Measurements from ENCODE around the gene CLEC19A.
"Not testable (repeated sequence)": the region's sequence is repeated elsewhere in the genome, so short reads cannot be mapped to it uniquely, and the experiment has no call there.

Gene CLEC19A

GRCh38 chr16:19316846-19317245 is 31.3 kb downstream of the CLEC19A start:
- DNase-seq (ENCODE audit: low spot score): no peak
- TF ChIP-seq, protein P1, sequence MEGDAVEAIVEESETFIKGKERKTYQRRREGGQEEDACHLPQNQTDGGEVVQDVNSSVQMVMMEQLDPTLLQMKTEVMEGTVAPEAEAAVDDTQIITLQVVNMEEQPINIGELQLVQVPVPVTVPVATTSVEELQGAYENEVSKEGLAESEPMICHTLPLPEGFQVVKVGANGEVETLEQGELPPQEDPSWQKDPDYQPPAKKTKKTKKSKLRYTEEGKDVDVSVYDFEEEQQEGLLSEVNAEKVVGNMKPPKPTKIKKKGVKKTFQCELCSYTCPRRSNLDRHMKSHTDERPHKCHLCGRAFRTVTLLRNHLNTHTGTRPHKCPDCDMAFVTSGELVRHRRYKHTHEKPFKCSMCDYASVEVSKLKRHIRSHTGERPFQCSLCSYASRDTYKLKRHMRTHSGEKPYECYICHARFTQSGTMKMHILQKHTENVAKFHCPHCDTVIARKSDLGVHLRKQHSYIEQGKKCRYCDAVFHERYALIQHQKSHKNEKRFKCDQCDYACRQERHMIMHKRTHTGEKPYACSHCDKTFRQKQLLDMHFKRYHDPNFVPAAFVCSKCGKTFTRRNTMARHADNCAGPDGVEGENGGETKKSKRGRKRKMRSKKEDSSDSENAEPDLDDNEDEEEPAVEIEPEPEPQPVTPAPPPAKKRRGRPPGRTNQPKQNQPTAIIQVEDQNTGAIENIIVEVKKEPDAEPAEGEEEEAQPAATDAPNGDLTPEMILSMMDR (IDR thresholded peaks at IDR 0.05): no peak
- Histone ChIP-seq H3K4me3 (no peak overlapping the region), H3K27ac (no peak overlapping the region)

GRCh38 chr16:19321186-19321585 is 35.7 kb downstream of the CLEC19A start:
- DNase-seq (ENCODE audit: low spot score); H3K27ac ChIP-seq; H3K4me3 ChIP-seq: not testable (repeated sequence)

- Histone ChIP-seq H3K4me3 (no peak overlapping the region), H3K27ac (no peak overlapping the region)
- DNase-seq (ENCODE audit: low spot score): no peak
- TF ChIP-seq, protein P1 (IDR thresholded peaks at IDR 0.05): no peak
Measured at GRCh38 chr16:19323596-19323995, 38.1 kb downstream of the CLEC19A start.

- Histone ChIP-seq H3K4me3 (no peak overlapping the region), H3K27ac (no peak overlapping the region)
- TF ChIP-seq, protein P1 (IDR thresholded peaks at IDR 0.05): no peak
- no peak for DNase-seq (ENCODE audit: low spot score)
Measured at GRCh38 chr16:19328364-19328763, 42.8 kb downstream of the CLEC19A start.

DNA sequence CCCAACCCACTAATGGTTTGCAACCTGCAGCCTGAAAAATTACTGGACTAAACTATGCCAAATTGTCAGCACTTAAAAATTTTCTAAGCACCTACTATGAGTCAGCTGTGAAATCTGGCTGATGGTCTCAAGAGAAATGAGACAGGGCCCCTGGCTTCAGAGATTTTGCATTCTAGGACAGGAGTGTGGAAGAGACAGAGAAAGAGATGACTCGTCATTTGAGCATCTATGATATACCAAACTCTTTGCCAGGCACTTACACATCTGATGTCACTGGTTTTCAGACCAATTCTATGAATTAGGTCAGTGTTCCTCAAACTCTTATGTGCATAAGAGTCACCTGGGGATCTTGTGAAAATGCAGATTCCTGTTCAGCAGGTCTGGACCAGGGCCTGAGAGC is 44.4 kb downstream of the CLEC19A start:
- no peak overlapping the region for H3K27ac ChIP-seq
- TF ChIP-seq, protein P1 (IDR thresholded peaks at IDR 0.05): no peak
- DNase-seq (ENCODE audit: low spot score): no peak
- H3K4me3 ChIP-seq: no peak overlapping the region

DNA sequence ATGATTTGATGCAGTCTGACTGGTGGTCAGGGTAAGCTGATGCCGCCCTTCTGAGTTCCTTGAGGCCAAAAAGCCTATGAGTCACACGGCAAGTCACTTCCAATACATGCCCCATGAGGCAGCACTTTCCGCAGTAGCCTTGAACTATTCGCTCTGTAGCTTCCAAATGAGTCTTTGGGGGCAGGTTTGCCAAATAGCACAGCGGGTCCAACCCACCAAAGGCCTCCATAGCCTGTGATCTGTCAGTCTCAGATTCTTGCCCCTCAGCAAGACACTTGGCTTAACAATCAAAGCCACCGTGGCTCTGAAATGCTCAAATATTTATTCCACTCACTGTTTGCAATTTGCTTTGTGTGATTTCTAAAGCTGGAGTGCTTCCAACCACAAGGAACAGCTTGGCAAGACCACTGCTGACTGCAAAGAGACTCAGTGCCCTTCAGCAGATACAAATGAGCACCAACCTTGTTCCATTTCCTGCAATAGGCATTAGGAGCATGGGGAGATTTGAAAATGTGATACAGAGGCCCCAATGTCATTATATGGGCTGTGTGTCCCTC is 45.4 kb downstream of the CLEC19A start:
- no peak for DNase-seq (ENCODE audit: low spot score)
- Histone ChIP-seq H3K4me3 (no peak overlapping the region), H3K27ac (no peak overlapping the region)
- TF ChIP-seq, protein P1 (IDR thresholded peaks at IDR 0.05): no peak

GRCh38 chr16:19331794-19332193 is 46.3 kb downstream of the CLEC19A start:
- Histone ChIP-seq H3K4me3 (no peak overlapping the region), H3K27ac (no peak overlapping the region)
- TF ChIP-seq, protein P1 (IDR thresholded peaks at IDR 0.05): no peak
- DNase-seq (ENCODE audit: low spot score): no peak

- TF ChIP-seq, protein P1 (IDR thresholded peaks at IDR 0.05): no peak
Measured at GRCh38 chr16:19338335-19338734, 52.8 kb downstream of the CLEC19A start.

More at GRCh38 chr16:19338335-19338734, 52.8 kb downstream of the CLEC19A start:
- Histone ChIP-seq H3K27ac (no peak overlapping the region), H3K4me3 (no peak overlapping the region)
- DNase-seq (ENCODE audit: low spot score): no peak
